Activated CD4-positive, CD25-positive, alpha-beta regulatory T cell treated with anti-CD3 and anti-CD28 coated beads, Interleukin-2, amount 50 U/mL, for 72 hours (primary cell): ENCODE results near the gene UACA.
"Not testable (repeated sequence)": the region's sequence is repeated elsewhere in the genome, so short reads cannot be mapped to it uniquely, and the experiment has no call there.

Experiments used
- DNase-seq: peaks from one replicate; pipeline ENCODE4 v3.0.0; 2021

Gene UACA

GRCh38 chr15:70763120-70763949 is at the start of gene UACA:
UACA (minus strand) TSS chr15:70763558; CDS start chr15:70763407, 151 bp downstream.
- peak; percentile 74 for DNase-seq

- no peak for DNase-seq
Observed at GRCh38 chr15:70812827-70813364, 49.5 kb upstream of the UACA start.

GRCh38 chr15:70810916-70811578 is 47.7 kb upstream of the UACA start:
- no peak for DNase-seq

GRCh38 chr15:70806992-70807712 is 43.8 kb upstream of the UACA start:
- no peak for DNase-seq

- DNase-seq: not testable (repeated sequence)
Observed at GRCh38 chr15:70804388-70804787, 41.0 kb upstream of the UACA start.

DNA sequence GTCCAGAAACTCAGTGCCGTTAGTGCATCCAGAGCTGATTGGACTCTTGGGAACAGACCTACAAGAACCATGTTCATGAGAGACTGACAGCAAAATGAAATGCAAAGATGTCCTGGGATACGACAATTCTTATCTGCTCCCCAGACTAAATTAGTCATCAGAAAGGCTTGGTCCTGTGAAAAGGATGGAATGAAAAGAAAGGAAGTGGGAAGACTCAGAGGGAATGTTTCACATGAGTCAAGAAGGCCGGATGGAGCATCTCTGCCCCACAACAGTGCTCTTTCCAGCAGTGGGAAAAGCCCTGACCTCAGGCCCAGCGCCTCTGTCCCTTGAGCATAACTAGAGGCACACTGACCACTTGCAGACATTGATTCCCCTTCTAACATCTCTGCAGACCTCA is 39.3 kb upstream of the UACA start:
- no peak for DNase-seq

DNA sequence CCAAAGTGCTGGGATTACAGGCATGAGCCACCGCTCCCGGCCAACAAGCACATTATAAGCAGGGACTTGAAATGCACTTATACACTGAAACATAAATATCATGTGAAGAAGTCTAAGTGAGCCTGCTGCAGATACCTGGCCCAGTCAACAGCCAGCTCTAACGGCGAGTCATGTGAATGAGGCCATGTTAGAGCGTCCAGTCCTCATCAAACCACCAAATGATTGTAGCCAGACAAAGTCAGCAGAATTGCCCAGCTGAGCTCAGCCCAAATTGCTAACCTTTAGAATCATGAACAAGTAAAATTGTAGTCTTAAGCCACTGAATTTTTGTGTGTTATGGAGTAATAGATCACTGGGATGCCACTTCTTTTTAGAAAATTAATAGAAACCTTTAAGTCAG is 37.8 kb upstream of the UACA start:
- no peak for DNase-seq

GRCh38 chr15:70799667-70800450 is 36.5 kb upstream of the UACA start:
- DNase-seq: no peak

GRCh38 chr15:70797464-70797863 is 34.1 kb upstream of the UACA start:
- no peak for DNase-seq

GRCh38 chr15:70796516-70797310 is 33.4 kb upstream of the UACA start:
- DNase-seq: no peak

GRCh38 chr15:70795311-70795665 is 31.9 kb upstream of the UACA start:
- DNase-seq: no peak

DNA sequence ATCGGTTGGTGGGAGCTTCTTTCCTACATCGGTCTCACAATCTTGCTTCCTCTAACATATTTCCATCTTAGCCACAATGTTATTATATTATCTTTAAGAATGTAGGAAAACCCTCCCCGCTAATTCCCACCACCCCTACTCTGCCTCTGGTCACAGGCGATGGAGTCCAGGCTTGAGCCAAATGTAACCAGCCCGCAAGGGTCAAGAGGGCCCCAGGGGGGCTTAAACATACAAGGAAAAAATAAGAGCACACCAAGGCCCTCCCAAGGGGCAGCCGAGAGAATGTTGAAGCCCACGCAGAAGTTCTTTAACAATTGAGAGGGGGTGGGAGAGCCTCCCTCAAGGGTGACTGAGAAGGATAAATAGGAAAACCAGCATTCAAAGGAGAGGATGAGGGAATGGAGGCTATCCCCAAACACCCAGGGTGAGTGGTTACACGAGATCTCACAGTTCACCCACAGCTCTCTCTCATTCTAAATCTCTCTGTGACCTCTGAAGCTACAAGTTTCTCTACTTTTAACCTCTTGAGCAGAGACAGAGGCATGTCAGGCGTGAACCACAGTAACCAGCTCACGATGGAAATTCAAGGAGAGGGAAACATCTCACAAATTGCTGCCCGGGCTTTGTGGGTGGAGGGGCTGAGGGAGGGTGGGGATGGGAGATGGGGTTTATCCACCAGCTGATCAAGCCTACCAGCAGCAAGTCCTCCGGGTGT is 31.4 kb upstream of the UACA start:
- no peak for DNase-seq

DNA sequence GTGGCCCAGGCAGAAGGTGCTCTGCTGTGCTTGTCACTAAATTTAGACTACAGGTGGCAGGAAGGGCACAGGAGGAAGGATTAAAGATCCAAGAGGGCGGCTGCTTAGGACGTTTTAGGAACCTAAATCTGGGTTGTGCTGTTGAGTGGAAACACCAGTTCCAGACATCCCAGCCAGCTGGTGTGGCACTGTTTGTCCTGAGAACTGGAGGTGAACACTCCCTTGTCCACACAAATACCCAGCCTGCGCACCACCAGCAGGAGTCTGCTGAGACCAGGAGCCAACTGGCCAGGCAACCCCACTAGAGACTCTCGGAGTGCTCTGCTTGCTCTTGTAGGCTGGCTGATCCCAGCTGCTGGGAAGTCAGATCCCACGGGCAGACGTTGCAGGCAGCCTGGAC is 30.3 kb upstream of the UACA start:
- DNase-seq: no peak

DNA sequence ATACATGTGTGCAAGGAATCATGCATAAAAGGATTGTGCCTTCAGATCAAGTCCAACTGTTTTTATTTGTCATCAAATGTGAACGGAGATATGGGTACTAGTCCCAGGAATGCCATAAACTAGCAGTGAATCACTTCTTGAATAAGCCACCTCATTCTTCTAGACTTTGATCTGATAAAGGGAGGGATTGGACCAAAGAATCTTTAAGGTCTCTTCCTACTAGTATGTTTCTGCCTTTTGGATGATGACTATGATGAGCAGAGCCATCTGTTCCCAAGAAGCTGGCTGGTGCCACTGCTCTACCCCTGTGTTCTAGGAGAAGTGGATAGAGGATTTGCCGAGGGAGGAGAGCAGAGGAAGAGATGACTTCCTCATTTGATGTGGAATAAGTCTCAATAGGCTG is 28.8 kb upstream of the UACA start:
- DNase-seq: no peak

- DNase-seq: no peak
Observed at GRCh38 chr15:70791259-70791658, 27.9 kb upstream of the UACA start.

GRCh38 chr15:70789213-70789612 is 25.9 kb upstream of the UACA start:
- DNase-seq: no peak

DNA sequence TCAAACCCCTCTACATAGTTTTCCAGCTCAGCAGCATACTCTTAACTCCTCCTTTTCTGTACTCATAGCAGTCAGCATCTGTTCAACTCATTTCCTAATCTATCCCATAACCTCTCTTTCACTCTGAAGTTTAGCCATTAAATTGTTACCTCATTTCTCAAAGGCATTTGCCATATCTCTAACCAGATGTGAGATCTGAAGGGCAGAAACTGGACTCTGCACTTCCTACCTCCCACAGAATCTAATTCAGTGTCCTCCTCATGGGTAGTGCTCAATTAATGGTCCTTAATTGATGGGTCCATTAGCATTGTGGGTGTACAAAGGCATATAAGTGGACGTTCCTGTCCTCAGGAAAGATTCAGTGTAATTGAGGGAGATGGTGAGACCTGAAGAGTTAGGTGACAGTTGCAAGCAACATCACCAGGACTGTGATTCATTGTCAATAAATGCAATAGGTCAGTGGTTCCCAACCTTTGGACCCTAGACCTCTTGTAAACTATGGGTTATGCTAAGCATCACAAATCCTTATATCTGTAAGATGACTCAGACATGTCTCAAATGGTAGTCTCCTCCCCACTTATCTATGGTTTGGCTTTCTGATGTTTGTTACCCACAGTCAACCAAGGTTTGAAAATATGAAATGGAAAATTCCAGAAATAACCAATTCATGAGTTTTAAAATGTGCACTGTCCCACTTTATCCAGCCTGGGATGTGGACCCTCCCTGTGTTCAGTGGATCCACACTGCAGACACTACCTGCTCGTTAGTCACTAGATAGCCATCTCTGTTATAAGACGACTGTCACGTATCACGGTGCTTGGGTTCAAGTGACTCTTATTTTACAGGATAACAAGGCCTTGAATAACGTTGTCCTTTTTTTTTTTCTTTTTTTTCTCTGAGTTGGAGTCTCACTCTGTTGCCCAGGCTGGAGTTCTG is 25.0 kb upstream of the UACA start:
- no peak for DNase-seq

GRCh38 chr15:70786996-70787395 is 23.6 kb upstream of the UACA start:
- no peak for DNase-seq

DNA sequence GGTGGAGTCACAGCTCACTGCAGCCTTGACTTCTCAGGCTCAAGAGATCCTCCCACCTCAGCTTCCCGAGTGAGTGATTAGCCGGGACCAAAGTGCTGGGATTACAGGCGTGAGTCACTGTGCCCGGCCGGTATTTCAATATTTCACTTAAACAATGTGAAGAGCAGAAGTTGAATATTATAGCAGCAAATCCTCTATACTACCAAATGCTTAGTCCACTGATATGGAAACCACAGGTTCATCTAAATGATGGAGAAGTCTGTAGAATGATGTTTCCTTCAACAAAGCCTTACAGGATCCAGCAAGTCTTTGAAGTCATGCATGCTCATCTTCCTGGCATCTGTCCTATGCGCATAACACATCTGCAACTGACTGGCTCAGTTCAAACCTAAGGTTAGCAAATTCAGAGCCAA is 20.3 kb upstream of the UACA start:
- no peak for DNase-seq

- DNase-seq: no peak
Observed at GRCh38 chr15:70783041-70783440, 19.7 kb upstream of the UACA start.
